Muscle layer of duodenum (tissue), 2 donors: Measurements from ENCODE around the gene PSAT1.

Experiments used
- H3K27ac ChIP-seq: one replicate; pipeline ENCODE4 v1.7.0; 2013; ENCODE audit warnings: mild to moderate bottlenecking, low read length
- H3K27me3 ChIP-seq: one replicate; pipeline ENCODE4 v1.7.0; 2013; ENCODE audit warnings: low read depth, mild to moderate bottlenecking, control low read depth, low read length
- H3K36me3 ChIP-seq, 2 donors: one replicate each; pipeline ENCODE4 v1.7.0; 2013; ENCODE audit warnings: low read length in 2 of 2, control low read depth in 1 of 2, mild to moderate bottlenecking in 1 of 2; ENCODE audit not compliant: insufficient read depth in 2 of 2, control insufficient read depth in 1 of 2
- H3K4me1 ChIP-seq, 2 donors: one replicate each; pipeline ENCODE4 v1.7.0; 2013; ENCODE audit warnings: low read length in 2 of 2, mild to moderate bottlenecking in 2 of 2, control low read depth in 1 of 2, moderate library complexity in 1 of 2; ENCODE audit not compliant: insufficient read depth in 2 of 2, control insufficient read depth in 1 of 2
- H3K4me3 ChIP-seq, 2 donors: one replicate each; pipeline ENCODE4 v1.7.0; 2013; ENCODE audit warnings: low read length in 2 of 2, low read depth in 1 of 2, mild to moderate bottlenecking in 1 of 2
- H3K9me3 ChIP-seq, 2 donors: one replicate each; pipeline ENCODE4 v1.7.0; 2013; ENCODE audit warnings: low read length in 2 of 2, control low read depth in 1 of 2, mild to moderate bottlenecking in 1 of 2; ENCODE audit not compliant: control insufficient read depth in 1 of 2
- donor health status: healthy.

The PSAT1 gene

DNA sequence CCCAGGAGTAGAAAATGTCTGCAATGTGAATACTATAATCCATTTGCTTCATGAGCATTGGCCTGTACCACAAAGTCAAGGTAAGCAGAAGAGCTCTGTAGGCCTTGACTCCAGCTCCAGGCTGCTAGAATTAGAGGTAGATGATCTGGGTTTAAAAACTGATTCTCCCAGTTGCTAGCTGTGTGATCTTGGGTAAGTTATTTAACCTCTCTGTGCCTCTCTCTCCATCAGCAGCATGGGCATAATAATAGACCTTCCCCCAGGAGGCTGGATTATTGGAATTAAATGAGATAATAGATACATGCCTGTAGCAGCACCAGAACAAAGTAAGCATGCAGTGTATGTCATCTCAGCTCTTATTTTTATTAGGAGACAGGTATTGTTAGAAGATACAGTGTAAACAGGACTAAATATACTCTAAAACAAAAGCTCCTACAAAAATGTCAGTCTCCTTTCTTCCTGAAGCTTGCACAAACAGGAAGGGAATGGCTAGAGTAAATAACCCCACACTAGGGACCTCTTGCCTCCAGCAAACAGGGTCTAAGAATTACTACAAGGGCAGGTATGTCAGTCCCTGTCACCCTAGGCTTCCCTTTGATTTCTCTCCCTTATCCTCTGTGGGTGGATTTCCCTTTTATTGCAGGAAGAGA lies 57.5 kb downstream of the PSAT1 start:
- Histone ChIP-seq H3K4me1 (no peaks in the 10 kb centered on the region), H3K27ac (no peak overlapping the region), H3K9me3 (no peaks in the 10 kb centered on the region), H3K36me3 (no peaks in the 10 kb centered on the region), H3K4me3 (no peak overlapping the region), H3K27me3 (no peaks in the 10 kb centered on the region)

DNA sequence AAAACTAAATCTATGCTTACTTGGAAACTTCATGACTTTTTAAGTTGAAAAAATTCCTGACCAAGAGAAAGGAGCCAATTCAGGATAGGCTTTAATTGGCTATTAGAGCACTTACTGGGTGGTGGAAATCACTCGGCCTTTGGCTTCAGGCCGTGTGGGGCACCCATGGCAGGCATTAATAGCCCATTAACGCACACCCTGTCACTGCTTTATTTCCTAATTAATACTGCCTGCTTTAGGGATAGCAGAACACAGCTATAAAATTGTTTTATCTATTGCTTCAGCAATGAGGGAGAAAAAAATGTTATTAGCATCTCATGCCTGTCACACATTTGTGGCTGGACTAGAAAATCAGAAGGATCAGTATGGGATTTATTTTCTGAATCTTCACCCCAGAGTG lies 58.1 kb downstream of the PSAT1 start:
- Histone ChIP-seq H3K4me3 (no peak overlapping the region), H3K27me3 (no peaks in the 10 kb centered on the region), H3K4me1 (no peaks in the 10 kb centered on the region), H3K9me3 (no peaks in the 10 kb centered on the region), H3K27ac (no peak overlapping the region), H3K36me3 (no peaks in the 10 kb centered on the region)

DNA sequence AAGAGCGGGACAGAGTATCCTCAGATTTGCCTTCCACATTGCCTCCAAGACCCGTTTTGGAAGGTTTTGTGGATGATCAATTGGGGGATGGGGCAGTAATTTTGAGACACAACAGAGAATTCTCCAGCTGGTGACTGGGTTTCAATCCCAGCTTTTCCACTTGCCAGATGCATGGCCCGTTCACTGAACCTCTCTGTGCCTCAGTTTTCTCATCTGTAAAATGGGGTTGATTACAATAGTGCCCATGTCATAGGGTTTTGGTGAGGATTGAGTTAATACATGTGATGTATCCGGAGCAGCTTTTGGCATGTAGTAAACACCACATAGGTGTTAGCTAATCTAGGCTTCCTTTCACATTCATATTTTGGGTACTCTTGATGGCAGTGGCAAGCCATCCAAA lies 59.7 kb downstream of the PSAT1 start:
- H3K4me1 ChIP-seq: no peaks in the 10 kb centered on the region
- H3K27me3 ChIP-seq: no peaks in the 10 kb centered on the region
- H3K27ac ChIP-seq: no peak overlapping the region
- H3K9me3 ChIP-seq: no peaks in the 10 kb centered on the region
- H3K36me3 ChIP-seq: no peaks in the 10 kb centered on the region
- no peak overlapping the region for H3K4me3 ChIP-seq

DNA sequence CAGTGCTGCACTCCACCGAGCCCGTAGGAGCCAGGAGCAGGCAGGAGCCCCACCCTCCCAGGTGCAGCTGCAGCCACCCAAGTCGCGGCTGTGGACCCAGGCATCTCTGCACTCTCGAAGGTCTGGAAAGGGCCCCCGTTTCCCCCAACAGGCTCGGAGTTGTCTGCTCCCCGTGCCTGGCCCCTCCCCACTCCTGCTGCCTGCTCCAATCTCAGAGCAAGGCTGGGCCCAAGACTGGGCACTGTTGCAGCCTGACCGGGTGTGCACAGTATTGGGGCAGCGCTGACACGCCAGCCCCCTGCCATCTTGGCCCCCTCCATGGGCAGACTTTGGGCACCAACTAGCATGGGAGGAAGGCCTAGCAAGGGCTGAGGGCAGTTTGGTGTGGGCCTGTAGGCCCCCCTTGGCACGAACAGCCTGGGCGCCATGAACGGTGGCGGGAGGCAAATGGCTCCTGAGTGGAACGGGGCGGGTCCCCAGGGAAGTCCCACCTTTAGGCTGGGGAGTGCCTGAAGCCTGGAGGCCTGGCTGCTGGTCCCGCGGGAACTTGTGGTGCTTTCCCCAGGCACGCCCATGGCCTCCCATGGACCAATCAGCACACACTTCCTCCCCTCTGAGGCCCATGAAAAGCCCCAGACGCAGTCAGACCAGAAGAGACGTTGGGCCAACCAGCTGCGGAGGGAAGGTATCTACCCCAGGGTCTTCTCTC lies 60.4 kb downstream of the PSAT1 start:
- Histone ChIP-seq H3K9me3 (no peaks in the 10 kb centered on the region), H3K4me3 (no peak overlapping the region), H3K36me3 (no peaks in the 10 kb centered on the region), H3K27ac (no peak overlapping the region), H3K4me1 (no peaks in the 10 kb centered on the region), H3K27me3 (no peaks in the 10 kb centered on the region)

DNA sequence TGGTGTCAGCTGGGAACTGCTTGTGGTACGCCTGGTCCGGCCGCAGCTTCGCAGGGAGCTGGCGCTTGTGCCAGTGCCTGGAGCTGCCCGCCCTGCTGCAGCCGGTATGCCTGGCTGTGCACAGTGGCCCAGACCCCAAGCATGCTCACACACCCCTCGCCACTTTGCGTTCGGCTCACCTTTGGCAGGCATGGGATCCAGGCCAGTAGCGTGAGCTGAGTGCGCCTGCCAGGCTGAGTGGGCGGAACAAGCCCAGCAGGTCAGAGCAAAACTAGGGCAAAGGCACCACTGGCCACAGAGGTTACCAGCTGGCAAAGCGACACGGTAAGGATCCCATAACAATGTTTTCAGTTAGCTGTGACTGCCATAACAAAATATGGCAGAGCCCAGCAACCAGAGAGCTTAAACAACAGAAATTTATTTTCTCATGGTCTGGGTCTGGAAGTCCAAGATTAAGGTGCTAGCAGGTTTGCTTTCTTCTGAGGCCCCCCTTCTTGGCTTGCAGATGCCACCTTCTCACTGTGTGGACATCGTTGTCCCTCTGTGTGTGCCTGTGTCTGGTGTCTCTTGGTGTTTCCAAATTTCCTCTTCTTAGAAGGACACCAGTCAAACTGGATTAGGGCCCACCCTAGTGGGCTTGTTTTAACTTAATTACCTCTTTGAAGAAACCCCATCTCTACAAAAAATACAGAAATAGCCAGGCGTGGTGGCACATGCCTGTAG lies 61.6 kb downstream of the PSAT1 start:
- H3K4me3 ChIP-seq: no peak overlapping the region
- no peaks in the 10 kb centered on the region for H3K4me1 ChIP-seq
- no peaks in the 10 kb centered on the region for H3K36me3 ChIP-seq
- no peaks in the 10 kb centered on the region for H3K9me3 ChIP-seq
- no peak overlapping the region for H3K27ac ChIP-seq
- no peaks in the 10 kb centered on the region for H3K27me3 ChIP-seq

DNA sequence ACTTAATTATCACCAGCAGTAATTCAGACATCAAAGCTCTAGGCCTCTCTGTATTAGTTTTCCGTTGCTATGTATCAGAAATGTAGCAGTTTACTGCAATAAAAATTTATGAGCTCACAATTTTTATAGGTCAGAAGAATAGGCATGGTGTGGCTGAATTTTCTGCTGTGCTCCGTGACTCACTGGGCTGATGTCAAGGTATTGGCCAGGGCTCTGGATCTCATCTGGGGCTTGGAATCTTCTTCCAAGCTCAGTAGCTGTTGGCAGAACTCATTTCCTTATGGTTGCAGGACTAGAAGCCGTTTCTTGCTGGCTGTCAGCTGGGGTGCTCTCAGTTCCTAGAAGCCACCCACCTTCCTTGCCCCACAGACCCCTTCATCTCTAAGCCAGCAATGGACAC lies 66.3 kb downstream of the PSAT1 start:
- Histone ChIP-seq H3K9me3 (no peaks in the 10 kb centered on the region), H3K4me3 (no peak overlapping the region), H3K27me3 (no peaks in the 10 kb centered on the region), H3K4me1 (no peaks in the 10 kb centered on the region), H3K36me3 (no peaks in the 10 kb centered on the region), H3K27ac (no peak overlapping the region)

DNA sequence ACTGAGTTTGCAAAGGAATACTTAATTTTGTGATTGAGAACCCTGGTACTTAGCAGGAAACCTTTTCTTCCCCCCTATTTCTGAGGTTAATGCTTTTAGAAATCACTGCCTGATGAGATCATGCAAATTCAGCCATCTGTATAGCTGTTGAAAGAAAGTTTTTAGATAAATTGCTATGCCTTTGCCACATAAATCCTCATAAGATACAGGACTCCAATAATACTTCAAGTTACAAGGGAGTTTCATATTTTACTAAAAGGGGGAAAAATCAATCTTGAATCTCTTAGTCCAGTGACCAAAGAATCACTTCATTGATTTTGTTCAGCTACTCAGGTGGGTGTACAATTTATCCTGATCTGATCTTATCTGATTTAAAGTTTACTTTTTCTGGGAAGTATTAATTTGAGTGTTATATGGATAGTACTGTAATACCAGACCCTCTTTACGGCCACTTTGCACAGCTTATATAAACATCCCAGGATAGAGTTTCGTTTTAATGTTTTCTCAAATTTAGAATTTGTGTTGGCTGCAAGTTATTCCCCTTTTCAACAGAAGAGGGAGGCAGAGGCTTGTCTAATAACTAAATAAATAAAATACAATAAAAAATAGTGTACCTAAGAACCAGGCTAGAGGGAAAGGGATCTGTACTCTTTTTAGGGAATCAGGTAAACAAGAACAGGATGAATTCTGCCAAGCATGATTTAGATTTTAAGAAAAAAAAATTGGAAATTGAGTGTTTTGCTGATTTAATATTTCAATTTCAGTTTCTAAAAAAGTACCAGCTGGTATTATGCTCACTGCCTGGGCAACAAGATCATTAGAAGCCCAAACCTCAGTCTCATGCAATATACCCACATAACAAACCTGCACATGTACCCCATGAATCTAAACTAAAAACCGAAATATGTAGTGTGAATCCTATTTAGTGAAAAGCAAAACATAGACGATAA lies 69.1 kb downstream of the PSAT1 start:
- H3K27ac ChIP-seq: no peak overlapping the region
- no peak overlapping the region for H3K4me3 ChIP-seq
- no peaks in the 10 kb centered on the region for H3K36me3 ChIP-seq
- H3K27me3 ChIP-seq: no peaks in the 10 kb centered on the region
- H3K4me1 ChIP-seq: no peaks in the 10 kb centered on the region
- no peaks in the 10 kb centered on the region for H3K9me3 ChIP-seq

DNA sequence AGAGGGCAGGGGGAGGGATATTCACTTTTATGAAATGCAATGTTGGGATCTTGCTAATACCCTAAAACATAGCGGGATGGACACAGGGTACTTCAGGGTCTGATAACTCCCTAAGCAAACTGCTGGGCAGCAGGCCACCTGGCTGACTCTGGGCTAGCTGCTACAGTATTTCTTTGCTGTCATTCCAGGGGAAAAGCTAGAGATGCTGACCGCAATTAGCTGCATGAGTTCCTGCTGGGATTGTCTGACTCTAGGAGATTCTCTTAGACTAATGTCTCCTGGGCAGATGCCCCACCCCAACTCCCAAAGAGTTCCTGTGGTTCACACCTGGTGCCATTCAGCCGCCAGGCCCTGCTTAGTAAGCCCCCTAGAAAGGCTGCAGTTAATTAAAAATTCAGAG lies 69.9 kb downstream of the PSAT1 start:
- Histone ChIP-seq H3K27me3 (no peaks in the 10 kb centered on the region), H3K27ac (no peak overlapping the region), H3K4me3 (no peak overlapping the region), H3K9me3 (no peaks in the 10 kb centered on the region), H3K36me3 (no peaks in the 10 kb centered on the region), H3K4me1 (no peaks in the 10 kb centered on the region)

DNA sequence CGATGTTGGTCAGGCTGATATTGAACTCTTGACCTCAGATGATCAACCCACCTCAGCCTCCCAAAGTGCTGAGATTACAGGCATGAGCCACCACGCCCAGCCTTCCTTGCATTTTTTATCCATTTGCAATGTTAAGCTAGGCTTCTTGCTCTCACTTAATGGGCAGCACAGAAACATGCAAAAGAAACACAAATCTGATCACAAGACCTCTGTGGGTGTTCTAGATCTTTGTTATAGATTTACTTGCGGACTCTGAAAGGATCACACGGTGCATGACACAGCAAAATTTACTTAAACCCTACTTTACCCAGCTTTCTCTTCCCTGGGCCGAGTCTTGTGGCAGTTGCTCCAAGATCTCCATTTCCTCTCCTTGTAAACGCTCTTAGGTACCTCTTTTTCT lies 71.3 kb downstream of the PSAT1 start:
- no peak overlapping the region for H3K27ac ChIP-seq
- no peaks in the 10 kb centered on the region for H3K27me3 ChIP-seq
- no peaks in the 10 kb centered on the region for H3K36me3 ChIP-seq
- no peaks in the 10 kb centered on the region for H3K9me3 ChIP-seq
- H3K4me3 ChIP-seq: no peak overlapping the region
- no peaks in the 10 kb centered on the region for H3K4me1 ChIP-seq

DNA sequence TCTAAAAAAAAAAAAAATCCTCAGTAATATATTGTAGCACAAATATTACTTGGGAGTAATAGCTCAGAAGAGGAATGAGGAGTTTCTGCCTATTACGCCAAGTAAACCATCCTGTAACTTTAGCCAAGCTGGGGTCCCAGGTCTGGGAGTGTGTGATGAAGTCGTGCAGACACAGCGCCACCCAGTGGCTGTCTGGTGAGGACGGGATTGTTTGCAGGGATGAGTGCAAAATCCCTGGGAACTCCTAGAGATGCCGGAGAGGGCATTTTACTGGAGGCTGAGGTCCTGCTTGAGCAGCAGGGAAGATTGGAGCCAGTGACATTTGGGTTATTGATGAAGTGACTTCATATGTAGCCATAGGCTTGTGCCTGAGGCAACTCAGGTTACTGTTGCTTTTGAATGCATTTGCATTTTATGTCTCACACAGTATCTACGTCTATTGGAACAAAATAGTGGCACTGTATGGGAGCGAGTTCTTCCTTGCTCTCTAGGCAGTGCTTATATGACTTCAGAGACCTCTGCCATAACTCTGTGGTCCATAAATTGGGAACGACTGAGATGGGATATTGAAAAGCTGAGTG lies 72.8 kb downstream of the PSAT1 start:
- Histone ChIP-seq H3K36me3 (no peaks in the 10 kb centered on the region), H3K27me3 (no peaks in the 10 kb centered on the region), H3K9me3 (no peaks in the 10 kb centered on the region), H3K27ac (no peak overlapping the region), H3K4me1 (no peaks in the 10 kb centered on the region), H3K4me3 (no peak overlapping the region)

DNA sequence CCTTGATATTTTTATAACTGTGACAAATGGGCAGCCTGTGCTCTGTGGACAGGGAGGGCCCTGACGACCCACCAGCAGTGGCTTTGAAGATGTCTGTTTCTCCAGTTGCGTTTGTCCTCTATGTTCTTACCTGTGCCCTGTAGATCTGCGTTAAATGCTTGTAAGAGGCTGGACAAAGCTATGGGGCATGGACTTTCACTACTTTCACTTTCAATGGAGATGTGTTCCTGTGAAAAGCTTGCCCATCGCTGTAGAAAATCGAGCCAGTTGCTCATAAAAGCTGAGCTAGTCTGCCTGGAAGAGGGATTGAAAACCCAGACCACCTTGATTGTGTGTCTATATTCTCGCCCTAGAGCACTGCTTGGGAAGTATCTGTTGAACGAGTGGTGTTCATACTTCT lies 74.1 kb downstream of the PSAT1 start:
- Histone ChIP-seq H3K27me3 (no peaks in the 10 kb centered on the region), H3K4me3 (no peak overlapping the region), H3K4me1 (no peaks in the 10 kb centered on the region), H3K27ac (no peak overlapping the region), H3K9me3 (no peaks in the 10 kb centered on the region), H3K36me3 (no peaks in the 10 kb centered on the region)
